GM21786 (cell line): ENCODE measurements around the gene ATXN2L.
"Not testable (repeated sequence)": the region's sequence is repeated elsewhere in the genome, so short reads cannot be mapped to it uniquely, and the experiment has no call there.

ENCODE experiments used
- ATAC-seq: cut with Tn5 transposase; IDR thresholded peaks from one replicate; pipeline ENCODE4 v1.9.1; 2021; ENCODE audit not compliant: unreplicated experiment

Gene ATXN2L

DNA sequence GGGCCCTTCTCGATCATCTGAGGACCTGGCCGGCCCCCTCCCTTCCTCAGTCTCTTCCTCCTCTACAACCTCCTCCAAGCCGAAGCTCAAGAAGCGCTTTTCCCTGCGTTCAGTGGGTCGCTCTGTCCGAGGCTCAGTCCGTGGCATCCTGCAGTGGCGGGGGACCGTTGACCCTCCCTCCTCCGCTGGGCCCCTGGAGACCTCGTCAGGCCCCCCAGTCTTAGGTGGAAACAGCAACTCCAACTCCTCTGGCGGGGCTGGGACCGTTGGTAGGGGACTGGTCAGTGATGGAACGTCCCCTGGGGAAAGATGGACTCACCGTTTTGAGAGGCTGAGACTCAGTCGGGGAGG, 43.6 kb downstream of the ATXN2L start:
- no peak for ATAC-seq

GRCh38 chr16:28867241-28867640, 44.4 kb downstream of the ATXN2L start:
- no peak for ATAC-seq

GRCh38 chr16:28867646-28868045, 44.8 kb downstream of the ATXN2L start:
- ATAC-seq = not testable (repeated sequence)

DNA sequence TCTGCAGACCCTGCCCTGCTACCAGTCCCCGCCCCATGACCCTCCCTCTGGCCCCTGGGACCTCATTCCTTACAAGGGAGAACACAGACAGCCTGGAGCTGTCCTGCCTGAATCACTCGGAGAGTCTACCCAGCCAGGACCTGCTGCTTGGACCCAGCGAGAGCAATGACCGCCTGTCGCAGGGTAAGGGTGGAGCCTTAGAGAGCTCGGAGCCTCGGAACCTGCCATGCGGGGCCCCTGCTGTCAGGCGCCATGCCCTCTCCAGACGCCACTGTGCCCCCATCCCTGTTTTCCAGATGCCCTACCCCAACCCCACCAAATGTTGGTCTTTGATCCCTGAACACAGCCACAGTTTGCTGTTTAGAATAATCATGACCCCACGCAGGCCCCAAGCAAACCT, 46.4 kb downstream of the ATXN2L start:
- ATAC-seq = no peak

- ATAC-seq = no peak
Measured at GRCh38 chr16:28872952-28873351, 50.2 kb downstream of the ATXN2L start.

- ATAC-seq = no peak
Measured at GRCh38 chr16:28873543-28874201, 50.9 kb downstream of the ATXN2L start.

GRCh38 chr16:28874406-28874805, 51.6 kb downstream of the ATXN2L start:
- ATAC-seq = no peak

DNA sequence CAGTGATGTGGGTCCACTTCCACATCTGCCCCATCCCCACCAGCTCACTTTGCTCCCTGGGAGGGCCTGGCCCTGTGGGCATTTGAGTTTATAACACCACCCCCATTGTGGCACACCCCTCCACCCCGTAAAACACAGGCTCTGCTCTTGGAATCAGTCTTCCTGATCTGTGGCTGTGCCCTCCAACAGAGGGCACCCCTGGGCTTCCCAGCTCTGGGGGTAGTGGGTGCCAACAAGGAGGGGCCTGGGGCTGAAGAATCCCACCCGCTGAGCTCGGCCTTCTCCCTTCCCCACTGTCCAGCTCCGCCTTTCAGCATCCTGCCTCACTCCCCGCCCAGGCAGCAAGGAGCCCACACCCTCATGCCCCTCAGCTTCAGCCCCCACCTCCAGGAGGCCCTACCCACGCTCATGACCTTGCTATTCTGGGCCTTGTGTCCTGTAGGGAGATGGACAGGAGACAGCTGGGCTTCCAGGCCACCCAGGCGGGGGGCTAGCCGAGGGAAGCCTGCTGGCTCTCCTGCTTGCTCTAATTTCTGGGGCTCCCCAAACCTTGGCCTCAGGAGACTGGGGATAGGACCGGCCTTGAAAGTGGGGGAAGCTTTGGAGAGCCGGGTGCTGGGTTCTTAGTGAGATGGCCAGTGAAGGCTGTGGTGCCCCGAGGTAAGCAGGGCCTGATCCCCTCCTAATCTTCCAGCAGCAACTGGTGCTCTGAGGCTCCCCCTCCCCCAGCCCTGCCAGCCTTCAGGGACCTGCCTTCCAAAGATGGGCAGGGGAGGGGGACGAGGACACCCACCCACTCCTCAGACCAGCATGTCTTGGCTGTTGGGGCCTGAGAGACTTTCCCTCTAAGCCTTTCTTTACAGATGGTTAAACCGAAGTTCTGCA, 52.6 kb downstream of the ATXN2L start:
- no peak for ATAC-seq

DNA sequence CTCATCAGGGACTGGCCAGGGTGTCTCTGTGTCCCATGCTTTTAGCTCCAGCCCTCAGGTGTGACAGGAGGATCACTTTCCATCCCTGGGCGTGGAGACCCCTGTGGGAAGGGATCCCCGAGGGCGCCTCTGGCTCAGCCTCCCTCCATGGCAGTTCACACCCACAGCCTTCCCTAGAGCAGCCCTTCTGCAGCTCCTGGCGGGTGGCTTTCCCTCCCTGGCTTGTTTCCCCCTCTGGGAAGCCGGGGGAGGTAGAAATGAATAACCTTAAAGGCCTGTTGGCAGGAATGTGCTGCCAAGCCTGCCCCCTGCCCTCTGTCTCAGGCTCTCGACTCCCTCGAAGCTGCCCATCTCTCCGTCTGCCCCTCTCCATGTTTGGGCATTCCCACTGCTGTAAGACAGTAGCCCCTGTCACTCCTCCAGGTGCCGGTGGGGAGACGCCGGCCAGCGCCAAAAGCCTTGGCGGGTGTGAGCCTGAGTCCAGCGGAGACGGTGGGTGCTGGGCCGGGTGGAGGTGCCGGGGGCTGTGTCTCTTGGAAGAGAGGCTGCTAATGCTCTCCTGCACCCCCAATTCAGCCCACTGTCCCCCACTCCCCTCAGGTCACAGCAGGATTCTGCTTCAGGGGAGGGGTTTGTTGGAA, 53.3 kb downstream of the ATXN2L start:
- no peak for ATAC-seq

DNA sequence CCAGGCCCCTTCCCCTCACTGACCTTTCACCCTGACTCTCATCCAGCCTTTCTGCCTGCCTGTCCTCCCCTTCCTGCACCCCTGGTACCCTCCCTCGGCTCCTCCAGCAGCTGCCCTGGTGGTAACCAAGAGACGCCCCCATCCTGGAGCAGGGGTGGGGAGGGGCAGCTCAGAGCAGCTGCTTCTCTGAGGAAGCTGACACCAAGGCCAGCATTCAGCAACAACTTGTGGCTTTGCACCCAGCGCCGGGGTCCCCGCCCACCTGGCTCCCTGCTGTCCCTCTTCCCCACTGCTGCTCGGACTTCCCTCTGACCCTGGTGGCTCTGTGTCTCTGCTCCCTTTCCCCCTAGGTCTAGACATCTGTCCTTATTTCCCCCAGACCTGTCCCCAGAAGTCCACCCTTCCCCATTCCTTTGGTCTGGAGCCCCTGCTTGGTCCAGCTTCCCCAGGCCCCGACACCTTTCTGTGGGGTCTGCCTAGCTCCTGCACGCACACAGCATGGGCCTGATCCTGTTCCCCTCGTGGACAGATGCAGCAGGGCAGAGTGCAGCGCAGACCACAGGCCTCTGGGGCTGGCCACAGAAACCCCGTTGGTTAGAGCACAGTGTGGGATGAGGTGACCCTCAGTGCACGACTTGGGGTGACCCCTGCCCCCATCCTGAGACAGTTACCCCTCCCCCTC, 54.3 kb downstream of the ATXN2L start:
- ATAC-seq = no peak

- ATAC-seq = no peak
Measured at GRCh38 chr16:28877655-28878000, 54.8 kb downstream of the ATXN2L start.

DNA sequence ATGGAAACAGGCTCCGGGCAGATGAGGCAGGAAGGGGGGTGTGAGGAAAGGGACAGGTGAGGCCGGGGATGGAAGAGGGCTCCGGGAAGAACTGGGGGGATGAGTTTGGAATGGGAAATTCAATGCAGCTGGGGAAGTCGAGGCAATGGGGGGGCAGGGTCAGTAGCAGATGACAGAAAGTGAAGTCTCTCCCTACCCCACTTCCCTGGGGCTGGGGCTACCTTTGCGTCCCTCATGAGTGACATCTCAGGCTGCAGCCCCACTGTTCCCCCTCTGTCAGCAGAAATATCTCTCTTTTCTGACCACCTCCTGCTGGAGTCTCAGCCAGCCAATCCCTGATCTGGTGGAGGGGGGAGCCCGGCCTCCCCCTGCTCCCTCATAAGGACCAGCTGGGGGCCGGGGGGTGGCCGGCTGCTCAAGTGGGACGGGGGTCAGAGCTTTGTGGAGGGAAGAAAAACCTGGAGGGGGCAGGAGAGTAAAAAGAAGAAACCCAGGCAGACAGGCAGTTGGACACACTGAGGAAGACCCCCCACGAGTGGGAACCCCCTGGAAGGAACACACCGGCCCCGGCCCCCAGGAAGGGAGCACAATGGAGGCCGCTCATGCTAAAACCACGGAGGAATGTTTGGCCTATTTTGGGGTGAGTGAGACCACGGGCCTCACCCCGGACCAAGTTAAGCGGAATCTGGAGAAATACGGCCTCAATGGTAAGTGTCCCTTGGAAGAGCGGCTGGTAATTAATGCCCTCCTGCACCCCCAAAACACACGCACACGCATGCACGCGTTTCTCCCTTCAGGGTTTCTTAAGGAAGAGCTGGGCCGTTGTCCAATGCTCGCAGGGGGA, 55.5 kb downstream of the ATXN2L start, which contains the start of gene ATP2A1:
Gene ATP2A1, plus strand, starts transcription at position 406 of the 844 bp plus-strand sequence. Its CDS starts 184 bp downstream, at position 590.
- no peak for ATAC-seq

DNA sequence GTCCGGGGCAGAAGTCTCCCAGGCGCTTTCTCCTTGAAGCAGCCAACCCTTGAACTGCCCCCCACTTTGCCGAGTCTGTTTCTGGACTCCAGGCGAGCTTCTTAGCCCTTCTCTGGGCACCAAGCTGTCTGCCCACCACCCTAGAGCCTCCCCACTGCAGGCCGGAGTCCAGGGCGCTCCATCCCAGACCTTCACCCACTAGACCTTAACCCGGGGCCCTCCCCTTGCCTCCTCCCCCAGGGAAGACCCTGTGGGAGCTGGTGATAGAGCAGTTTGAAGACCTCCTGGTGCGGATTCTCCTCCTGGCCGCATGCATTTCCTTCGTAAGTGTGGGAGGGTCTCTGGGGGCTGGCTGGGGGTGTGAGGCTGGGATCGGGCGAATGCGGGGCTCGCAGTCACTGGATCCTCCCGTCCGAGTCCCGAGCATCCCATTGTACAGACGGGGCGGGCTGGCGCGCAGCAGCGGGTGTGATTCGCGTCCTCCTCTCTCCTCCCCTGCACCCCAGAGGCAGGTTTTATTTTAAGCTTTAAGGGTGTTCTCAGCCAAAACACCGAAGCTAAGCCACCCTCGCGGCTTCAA, 56.6 kb downstream of the ATXN2L start:
- ATAC-seq = peak; percentile 36

DNA sequence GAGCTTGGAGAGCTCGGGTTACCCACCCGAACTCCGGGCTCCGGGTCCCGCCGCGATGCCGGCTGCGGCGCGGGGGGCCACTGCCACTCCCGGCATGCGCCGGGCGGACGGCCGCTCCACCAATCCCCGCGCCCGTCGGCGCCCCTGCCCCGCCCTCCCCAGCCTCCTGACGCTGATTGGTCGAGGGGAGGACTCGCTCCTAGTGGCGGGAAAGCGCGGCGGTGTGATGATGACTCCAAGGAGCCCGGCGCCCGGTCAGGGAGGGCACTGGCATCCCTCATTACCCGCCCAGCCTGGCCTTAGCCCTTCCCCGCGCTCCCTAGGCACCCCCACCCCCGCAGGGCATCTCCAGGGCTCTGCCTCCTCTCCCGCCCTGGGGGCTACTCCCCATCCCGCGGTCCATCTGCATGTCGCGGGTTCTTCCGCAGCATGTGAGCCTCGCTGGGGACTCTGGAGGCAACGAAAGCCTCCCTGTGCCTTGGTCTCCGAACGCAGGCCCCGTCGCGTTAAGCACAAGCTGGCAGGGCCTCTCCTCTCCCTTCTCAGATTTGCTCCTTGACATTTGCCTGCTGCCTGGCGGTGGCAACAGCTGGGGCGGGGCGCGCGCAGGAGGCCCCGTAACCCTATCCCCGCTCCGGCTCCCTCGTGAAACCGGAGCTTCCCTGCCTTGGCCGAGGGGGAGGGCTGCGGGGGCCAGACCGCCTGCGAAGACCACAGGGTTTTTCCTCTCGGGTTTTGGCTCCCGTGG, 57.2 kb downstream of the ATXN2L start:
- ATAC-seq = peak; percentile 80

GRCh38 chr16:28880589-28880915, 57.8 kb downstream of the ATXN2L start:
- no peak for ATAC-seq

DNA sequence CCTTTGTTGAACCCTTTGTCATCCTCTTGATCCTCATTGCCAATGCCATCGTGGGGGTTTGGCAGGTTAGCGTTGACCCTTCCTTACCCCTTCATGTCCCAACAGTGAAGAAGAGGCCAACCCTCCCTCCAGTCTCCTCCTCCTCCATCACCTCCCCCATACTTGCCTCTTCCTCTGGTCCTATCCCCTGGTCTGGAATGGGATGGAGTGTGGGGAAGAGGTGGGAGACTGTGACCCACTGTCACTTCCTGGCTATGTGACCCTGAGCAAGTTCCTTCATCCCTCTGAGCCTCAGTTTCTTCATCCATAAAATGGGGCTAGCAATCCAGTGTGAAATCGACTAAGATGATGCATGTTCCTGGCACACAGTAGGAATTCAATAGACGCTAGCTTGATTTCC, 58.2 kb downstream of the ATXN2L start:
- ATAC-seq = no peak

- ATAC-seq = not testable (repeated sequence)
Measured at GRCh38 chr16:28881565-28881964, 58.8 kb downstream of the ATXN2L start.

GRCh38 chr16:28882551-28883160, 59.9 kb downstream of the ATXN2L start:
- ATAC-seq = no peak
